Hepatocyte (in vitro differentiated cells): ENCODE results near the gene NAP1L1. TPM values are rescaled to one million over a fixed set of nuclear protein-coding genes. Genes with fewer than 3 reads are reported as not detected.

ENCODE experiments used
- DNase-seq: peaks from one replicate; pipeline ENCODE4 v3.0.0-alpha.2; 2016; ENCODE audit warnings: low spot score
- H2AFZ ChIP-seq: fragments of 200-600 bp; sonication (generic); 2 replicates; pipeline ENCODE4 v1.6.0; 2016; ENCODE audit warnings: antibody characterized with exemption, mild to moderate bottlenecking
- H3K27ac ChIP-seq: fragments of 200-600 bp; sonication (generic); 2 replicates; pipeline ENCODE4 v1.5.1; 2016; ENCODE audit warnings: mild to moderate bottlenecking
- H3K27me3 ChIP-seq: fragments of 200-600 bp; sonication (generic); 2 replicates; pipeline ENCODE4 v1.6.1; 2016
- H3K36me3 ChIP-seq: fragments of 200-600 bp; sonication (generic); replicated peaks from 2 replicates; pipeline ENCODE4 v1.5.1; 2016; ENCODE audit warnings: low read depth; ENCODE audit not compliant: insufficient read depth
- H3K4me1 ChIP-seq: fragments of 200-600 bp; sonication (generic); 2 replicates; pipeline ENCODE4 v1.5.1; 2016; ENCODE audit warnings: mild to moderate bottlenecking, moderate library complexity; ENCODE audit not compliant: insufficient read depth
- H3K4me2 ChIP-seq: fragments of 200-600 bp; sonication (generic); 2 replicates; pipeline ENCODE4 v1.6.0; 2016
- H3K4me3 ChIP-seq: fragments of 200-600 bp; sonication (generic); 2 replicates; pipeline ENCODE4 v1.5.1; 2016; ENCODE audit warnings: mild to moderate bottlenecking
- H3K79me2 ChIP-seq: fragments of 200-600 bp; sonication (generic); 2 replicates; pipeline ENCODE4 v1.6.0; 2017; ENCODE audit warnings: mild to moderate bottlenecking
- H3K9me2 ChIP-seq: fragments of 200-600 bp; sonication (generic); replicated peaks from 2 replicates; pipeline ENCODE4 v1.6.0; 2017; ENCODE audit warnings: mild to moderate bottlenecking; ENCODE audit not compliant: insufficient read depth
- H3K9me3 ChIP-seq: fragments of 200-600 bp; sonication (generic); 2 replicates; pipeline ENCODE4 v1.5.1; 2016; ENCODE audit warnings: low read depth, mild to moderate bottlenecking
- H4K20me1 ChIP-seq: fragments of 200-600 bp; sonication (generic); 2 replicates; pipeline ENCODE4 v1.6.0; 2016; ENCODE audit warnings: mild to moderate bottlenecking; ENCODE audit not compliant: insufficient read depth, poor library complexity, severe bottlenecking
- EZH2 ChIP-seq: fragments of 200-600 bp; sonication (generic); IDR thresholded peaks from 2 replicates; pipeline ENCODE4 v1.6.1; 2016; ENCODE audit warnings: antibody characterized with exemption, mild to moderate bottlenecking, borderline replicate concordance
- EZH2phosphoT487 ChIP-seq: fragments of 200-600 bp; sonication (generic); IDR thresholded peaks from one replicate; pipeline ENCODE4 v1.6.1; 2018; ENCODE audit warnings: antibody characterized with exemption, mild to moderate bottlenecking, low read depth, moderate library complexity; ENCODE audit not compliant: unreplicated experiment, severe bottlenecking
- WGBS: methylation state at CpG from one replicate; pipeline ENCODE4 v1.1.6; 2016; ENCODE audit warnings: low lambda C conversion rate; ENCODE audit errors: missing lambda C conversion rate; 5-methylcytosine and 5-hydroxymethylcytosine counted together
- polyA plus RNA-seq: library from polyadenylated mRNA; unstranded; fragments of >200 nt; fragmentation: Nextera tagmentation; extraction: Ambion mirVana; gene quantifications from 2 replicates; pipeline ENCODE4 v1.2.1, GENCODE V29; 2016
- total RNA-seq: library from RNA; depleted of rRNA; stranded (reverse); fragments of >200 nt; gene quantifications from 2 replicates; pipeline ENCODE4 v1.2.3, GENCODE V29; 2014
- TF ChIP-seq, protein P1 (sequence below): fragments of 200-600 bp; sonication (generic); IDR thresholded peaks from 2 replicates; pipeline ENCODE4 v1.5.1; 2016; ENCODE audit warnings: antibody characterized with exemption, mild to moderate bottlenecking; ENCODE audit not compliant: poor library complexity

NAP1L1 gene
- total and polyA plus RNA-seq, 2 experiments from 2014 or later = 117 to 352 TPM

DNA sequence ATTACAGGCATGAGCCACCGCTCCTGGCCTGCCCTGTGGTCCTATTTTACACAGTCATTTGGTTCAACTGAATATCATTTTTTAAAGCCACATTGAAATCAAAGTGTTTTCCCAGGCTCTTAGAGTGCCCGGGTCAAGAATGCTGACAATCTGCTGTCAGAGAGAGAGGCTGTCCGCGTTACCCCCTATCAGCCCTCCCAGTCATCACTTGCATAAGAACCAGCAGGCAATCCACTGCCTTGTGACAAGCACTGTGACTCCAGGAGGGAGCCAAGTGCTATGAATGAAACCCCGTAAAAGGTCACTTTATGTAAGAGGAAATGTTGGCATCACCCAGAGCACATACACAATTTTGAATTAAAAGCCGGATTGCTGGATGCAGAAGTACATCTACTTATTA, 66.4 kb downstream of the NAP1L1 start:
- DNase-seq = peak; percentile 28
- no peak overlapping the region for H3K4me2 ChIP-seq
- H2AFZ ChIP-seq = no peak overlapping the region
- peaks cover 4% of the 10 kb centered on the region for H3K4me1 ChIP-seq
- H3K79me2 ChIP-seq = no peaks in the 10 kb centered on the region
- no peaks in the 10 kb centered on the region for H4K20me1 ChIP-seq
- H3K27me3 ChIP-seq = no peaks in the 10 kb centered on the region
- TF ChIP-seq EZH2phosphoT487 = no peak
- TF ChIP-seq, protein P1, sequence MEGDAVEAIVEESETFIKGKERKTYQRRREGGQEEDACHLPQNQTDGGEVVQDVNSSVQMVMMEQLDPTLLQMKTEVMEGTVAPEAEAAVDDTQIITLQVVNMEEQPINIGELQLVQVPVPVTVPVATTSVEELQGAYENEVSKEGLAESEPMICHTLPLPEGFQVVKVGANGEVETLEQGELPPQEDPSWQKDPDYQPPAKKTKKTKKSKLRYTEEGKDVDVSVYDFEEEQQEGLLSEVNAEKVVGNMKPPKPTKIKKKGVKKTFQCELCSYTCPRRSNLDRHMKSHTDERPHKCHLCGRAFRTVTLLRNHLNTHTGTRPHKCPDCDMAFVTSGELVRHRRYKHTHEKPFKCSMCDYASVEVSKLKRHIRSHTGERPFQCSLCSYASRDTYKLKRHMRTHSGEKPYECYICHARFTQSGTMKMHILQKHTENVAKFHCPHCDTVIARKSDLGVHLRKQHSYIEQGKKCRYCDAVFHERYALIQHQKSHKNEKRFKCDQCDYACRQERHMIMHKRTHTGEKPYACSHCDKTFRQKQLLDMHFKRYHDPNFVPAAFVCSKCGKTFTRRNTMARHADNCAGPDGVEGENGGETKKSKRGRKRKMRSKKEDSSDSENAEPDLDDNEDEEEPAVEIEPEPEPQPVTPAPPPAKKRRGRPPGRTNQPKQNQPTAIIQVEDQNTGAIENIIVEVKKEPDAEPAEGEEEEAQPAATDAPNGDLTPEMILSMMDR = no peak
- H3K9me2 ChIP-seq = no peaks in the 10 kb centered on the region
- 45% methylated on average over 6 of the region's 6 CpGs for WGBS
- H3K27ac ChIP-seq = peak overlapping the region; percentile 13
- H3K4me3 ChIP-seq = no peak overlapping the region
- no peaks in the 10 kb centered on the region for H3K9me3 ChIP-seq
- H3K36me3 ChIP-seq = no peaks in the 10 kb centered on the region

DNA sequence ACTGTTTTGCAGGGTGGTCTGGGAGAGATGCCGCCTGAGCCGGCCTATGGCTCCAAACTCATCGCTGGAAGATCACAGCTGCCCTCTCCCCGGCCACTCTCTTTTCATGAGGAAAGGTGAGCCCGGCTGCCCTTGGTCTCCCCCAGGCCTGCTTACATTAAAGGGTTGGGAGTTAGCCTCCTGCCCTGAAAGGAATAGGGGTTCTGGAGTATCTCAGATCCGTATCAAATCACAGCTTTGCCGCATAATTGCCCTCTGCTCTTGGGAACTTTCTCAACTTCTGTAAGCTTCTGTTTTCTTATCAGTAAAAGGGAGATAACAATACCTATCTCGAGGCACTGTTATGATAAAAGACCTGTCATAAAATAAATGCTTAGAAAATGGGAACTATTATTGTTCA, 70.5 kb downstream of the NAP1L1 start:
- no peaks in the 10 kb centered on the region for H3K9me3 ChIP-seq
- H3K9me2 ChIP-seq = no peaks in the 10 kb centered on the region
- peaks cover 12% of the 10 kb centered on the region for H3K4me1 ChIP-seq
- H4K20me1 ChIP-seq = no peaks in the 10 kb centered on the region
- no peak overlapping the region for H3K4me3 ChIP-seq
- H3K4me2 ChIP-seq = no peak overlapping the region
- H3K79me2 ChIP-seq = no peaks in the 10 kb centered on the region
- H2AFZ ChIP-seq = no peak overlapping the region
- no peaks in the 10 kb centered on the region for H3K36me3 ChIP-seq
- H3K27ac ChIP-seq = no peak overlapping the region
- 38% methylated on average over 8 of the region's 8 CpGs for WGBS
- H3K27me3 ChIP-seq = no peaks in the 10 kb centered on the region
- no peak for DNase-seq
- no peak for TF ChIP-seq EZH2
- no peak for TF ChIP-seq EZH2phosphoT487

DNA sequence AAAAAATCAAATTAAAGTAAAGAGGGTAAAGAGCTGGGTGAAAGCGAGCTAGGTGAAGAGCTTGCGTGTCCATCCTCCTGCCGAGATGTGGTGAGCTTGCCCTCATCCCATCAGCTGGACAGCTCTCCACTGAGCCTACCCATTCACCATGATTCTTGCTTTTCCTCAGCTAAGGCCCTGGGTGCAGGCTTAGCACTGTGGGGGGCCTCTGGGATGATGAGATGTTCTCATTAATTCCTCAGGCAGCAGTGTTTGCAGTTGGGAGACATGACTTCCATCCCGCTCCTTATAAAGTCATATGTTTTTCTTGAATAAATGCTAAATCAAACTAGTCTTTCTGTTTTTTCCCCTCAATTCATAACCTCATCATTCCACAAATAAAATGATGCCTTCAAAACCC, 70.9 kb downstream of the NAP1L1 start:
- Histone ChIP-seq H3K4me2 (no peak overlapping the region), H3K9me2 (no peaks in the 10 kb centered on the region), H3K4me3 (no peak overlapping the region), H3K79me2 (no peaks in the 10 kb centered on the region), H3K9me3 (no peaks in the 10 kb centered on the region), H3K27ac (no peak overlapping the region), H3K36me3 (no peaks in the 10 kb centered on the region), H3K27me3 (no peaks in the 10 kb centered on the region), H2AFZ (no peak overlapping the region), H4K20me1 (no peaks in the 10 kb centered on the region), H3K4me1 (peaks cover 12% of the 10 kb centered on the region)
- WGBS = 95% methylated on average over 4 of the region's 4 CpGs
- no peak for DNase-seq
- TF ChIP-seq EZH2 (no peak), EZH2phosphoT487 (no peak)
- TF ChIP-seq, protein P1 = no peak

DNA sequence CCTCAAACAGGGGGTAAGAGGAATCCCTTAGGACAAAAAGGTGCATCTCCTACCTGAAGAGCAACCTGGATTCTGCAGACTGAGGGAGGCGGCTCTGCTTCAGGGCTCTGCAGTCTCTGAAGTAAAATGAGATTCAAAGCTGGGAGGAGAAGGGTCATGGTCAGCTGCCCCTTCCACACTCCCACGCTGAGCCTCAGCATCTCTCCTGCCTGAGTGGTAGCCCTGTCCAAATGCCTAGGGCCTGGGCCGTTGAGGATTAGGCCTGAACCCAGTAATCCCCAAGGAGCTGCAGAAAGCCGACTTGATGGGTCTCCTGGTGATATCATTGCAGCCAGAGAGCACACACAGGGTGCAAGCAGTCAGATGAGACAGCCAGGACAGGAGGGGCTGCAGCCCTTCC, 71.8 kb downstream of the NAP1L1 start:
- Histone ChIP-seq H3K9me3 (no peaks in the 10 kb centered on the region), H3K9me2 (no peaks in the 10 kb centered on the region), H3K27me3 (no peaks in the 10 kb centered on the region), H4K20me1 (no peaks in the 10 kb centered on the region), H3K4me3 (no peak overlapping the region), H3K4me2 (no peak overlapping the region), H2AFZ (no peak overlapping the region), H3K36me3 (no peaks in the 10 kb centered on the region), H3K79me2 (no peaks in the 10 kb centered on the region), H3K4me1 (peaks cover 12% of the 10 kb centered on the region), H3K27ac (no peak overlapping the region)
- WGBS = 75% methylated on average over 4 of the region's 4 CpGs
- DNase-seq = no peak
- TF ChIP-seq, protein P1 = no peak
- TF ChIP-seq EZH2phosphoT487 = no peak
- no peak for TF ChIP-seq EZH2
